GM06990 (cell line): ENCODE measurements around the gene FRMD6.

ENCODE experiments used
- DNase-seq: peaks from one replicate; pipeline ENCODE4 v3.0.0-alpha.2; 2011; ENCODE audit not compliant: insufficient read length; ENCODE audit errors: extremely low read depth
- H3K27me3 ChIP-seq: replicated peaks from 2 replicates; pipeline ENCODE4 v1.6.0; 2011; ENCODE audit warnings: low read length; ENCODE audit not compliant: control insufficient read depth, insufficient read depth
- H3K36me3 ChIP-seq: 2 replicates; pipeline ENCODE4 v1.5.1; 2011; ENCODE audit warnings: low read length; ENCODE audit not compliant: control insufficient read depth, insufficient read depth
- H3K4me3 ChIP-seq: replicated peaks from 2 replicates; pipeline ENCODE4 v1.5.1; 2011; ENCODE audit warnings: low read depth, mild to moderate bottlenecking, control low read depth, low read length
- CTCF ChIP-seq: IDR thresholded peaks from 2 replicates; pipeline ENCODE4 v1.5.1; 2011; ENCODE audit warnings: low read length, control low read depth, mild to moderate bottlenecking, inconsistent platforms; ENCODE audit not compliant: insufficient read depth, poor library complexity, severe bottlenecking

FRMD6 gene

DNA sequence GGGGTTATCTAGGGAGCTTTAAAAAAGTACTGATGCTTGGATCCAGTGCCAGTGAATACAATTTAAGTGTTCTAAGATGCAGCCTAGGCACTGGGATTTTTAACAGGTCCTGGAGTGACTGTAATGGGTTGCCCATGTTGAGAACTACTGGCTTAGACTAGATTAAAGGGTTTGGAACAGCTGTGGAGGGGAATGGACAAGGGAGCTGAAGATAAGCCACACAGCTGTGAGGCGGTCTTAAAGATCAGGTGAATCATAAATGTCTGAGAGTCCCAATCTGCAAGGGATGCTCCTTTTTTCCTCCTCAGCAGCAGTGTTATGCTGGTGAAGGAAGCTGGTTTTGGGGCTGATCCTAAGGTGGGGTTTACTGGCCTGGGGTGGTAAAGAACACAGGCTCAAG is 35.5 kb upstream of the FRMD6 start:
- no peak for DNase-seq
- no peaks in the 10 kb centered on the region for H3K27me3 ChIP-seq
- TF ChIP-seq CTCF: no peak
- H3K36me3 ChIP-seq: no peaks in the 10 kb centered on the region
- no peak overlapping the region for H3K4me3 ChIP-seq

DNA sequence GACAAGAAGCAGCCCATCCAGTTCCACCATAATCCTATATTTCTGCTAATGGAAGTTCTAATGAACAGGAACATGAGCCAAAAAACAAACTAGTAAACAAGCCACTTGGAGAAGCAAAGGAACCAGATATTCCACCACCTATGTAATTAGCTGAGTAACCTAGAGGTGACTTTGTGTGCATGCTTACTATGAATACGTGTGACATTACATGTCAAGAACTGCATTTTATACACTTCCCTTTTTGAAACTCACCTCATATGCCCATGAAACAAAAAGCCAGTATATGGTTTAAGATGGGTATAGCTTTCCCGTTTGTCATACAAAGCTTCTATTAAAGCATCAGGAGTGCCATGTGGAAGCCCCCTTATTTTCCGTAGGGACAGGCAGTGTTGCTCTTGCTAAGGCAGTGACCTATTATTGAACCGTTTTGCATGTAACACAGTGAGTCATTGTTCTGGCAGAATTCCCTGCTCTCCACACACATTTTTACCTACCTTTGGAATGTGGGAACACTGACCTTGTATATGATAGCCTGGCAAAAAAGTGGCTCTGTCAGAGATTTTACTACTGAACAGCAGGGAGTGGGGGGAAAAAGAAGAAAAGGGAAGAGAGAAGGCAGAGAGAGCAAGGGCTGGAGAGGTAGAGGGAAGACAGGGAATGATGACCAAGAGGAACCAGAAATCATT is 34.8 kb upstream of the FRMD6 start:
- TF ChIP-seq CTCF: no peak
- no peak overlapping the region for H3K4me3 ChIP-seq
- DNase-seq: no peak
- no peaks in the 10 kb centered on the region for H3K36me3 ChIP-seq
- H3K27me3 ChIP-seq: no peaks in the 10 kb centered on the region

- no peak overlapping the region for H3K4me3 ChIP-seq
- no peaks in the 10 kb centered on the region for H3K36me3 ChIP-seq
- DNase-seq: no peak
- no peaks in the 10 kb centered on the region for H3K27me3 ChIP-seq
- no peak for TF ChIP-seq CTCF
Measured at GRCh38 chr14:51619561-51619960, 32.1 kb upstream of the FRMD6 start.

DNA sequence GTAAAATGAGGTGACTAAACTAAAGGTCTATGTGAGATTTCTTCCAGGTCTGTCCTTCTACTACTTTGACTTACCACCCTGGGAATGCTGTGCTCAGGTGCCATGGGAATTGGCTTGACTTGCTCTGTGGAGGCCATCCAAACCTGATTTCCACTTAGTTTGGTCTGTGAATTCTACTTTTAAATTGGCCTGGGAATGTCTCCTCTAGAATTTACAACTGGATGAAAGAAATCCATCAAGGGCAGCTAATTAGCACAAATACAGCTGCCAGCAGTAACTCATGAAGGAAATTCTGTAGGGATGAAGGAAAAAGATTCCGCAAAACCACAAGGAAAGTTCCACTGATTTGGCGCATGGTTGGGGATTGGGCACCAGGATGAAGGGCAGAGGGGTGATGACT is 31.7 kb upstream of the FRMD6 start:
- Histone ChIP-seq H3K27me3 (no peaks in the 10 kb centered on the region), H3K36me3 (no peaks in the 10 kb centered on the region), H3K4me3 (no peak overlapping the region)
- no peak for DNase-seq
- TF ChIP-seq CTCF: no peak

- DNase-seq: no peak
Measured at GRCh38 chr14:51621654-51622053, 30.1 kb upstream of the FRMD6 start.

More at GRCh38 chr14:51621654-51622053, 30.1 kb upstream of the FRMD6 start:
- Histone ChIP-seq H3K4me3 (no peak overlapping the region), H3K27me3 (no peaks in the 10 kb centered on the region), H3K36me3 (no peaks in the 10 kb centered on the region)
- TF ChIP-seq CTCF: no peak
